ENCODE results near the gene CATSPERE.

GRCh38 chr1:244556263-244556662 lies 95.2 kb downstream of the CATSPERE start:
- TF ChIP-seq CTCF (IDR thresholded peaks at IDR 0.05) (no peak), POLR2AphosphoS5 (IDR thresholded peaks at IDR 0.05) (no peak)

Data from prostate gland (tissue), 2 donors.